H9 (cell line): ENCODE data around the gene FAM53B. TPM values are rescaled to one million over a fixed set of nuclear protein-coding genes. Genes with fewer than 3 reads are reported as not detected.

Experiments used
- DNase-seq: peaks from one replicate; pipeline ENCODE4 v3.0.0-alpha.2; 2017
- H2AFZ ChIP-seq: one replicate; pipeline ENCODE4 v1.6.1; 2013; ENCODE audit warnings: mild to moderate bottlenecking, low read length, control low read depth, moderate library complexity
- H2AK5ac ChIP-seq: 2 replicates; pipeline ENCODE4 v1.6.1; 2013; ENCODE audit warnings: low read length, control low read depth, mixed read lengths; ENCODE audit not compliant: insufficient read length
- H2BK120ac ChIP-seq: one replicate; pipeline ENCODE4 v1.6.1; 2013; ENCODE audit warnings: low read depth, mild to moderate bottlenecking, low read length, control low read depth, inconsistent platforms; ENCODE audit not compliant: poor library complexity, severe bottlenecking
- H2BK12ac ChIP-seq: 2 replicates; pipeline ENCODE4 v1.6.1; 2013; ENCODE audit warnings: low read length, control low read depth, mixed read lengths, low read depth; ENCODE audit not compliant: insufficient read length
- H2BK15ac ChIP-seq: 2 replicates; pipeline ENCODE4 v1.6.1; 2013; ENCODE audit warnings: low read depth, low read length, control low read depth
- H2BK20ac ChIP-seq: one replicate; pipeline ENCODE4 v1.6.1; 2013; ENCODE audit warnings: low read depth, mild to moderate bottlenecking, low read length, control low read depth, inconsistent platforms; ENCODE audit not compliant: poor library complexity, severe bottlenecking
- H2BK5ac ChIP-seq: 2 replicates; pipeline ENCODE4 v1.6.1; 2013; ENCODE audit warnings: low read length, control low read depth, mixed read lengths; ENCODE audit not compliant: insufficient read length
- H3K14ac ChIP-seq: 2 replicates; pipeline ENCODE4 v1.6.1; 2013; ENCODE audit warnings: low read length, control low read depth; ENCODE audit not compliant: insufficient read depth
- H3K18ac ChIP-seq: 2 replicates; pipeline ENCODE4 v1.6.1; 2013; ENCODE audit warnings: low read depth, mild to moderate bottlenecking, mixed read lengths, low read length, control low read depth; ENCODE audit not compliant: insufficient read length
- H3K23ac ChIP-seq: 2 replicates; pipeline ENCODE4 v1.6.1; 2013; ENCODE audit warnings: low read length, control low read depth, mixed read lengths, low read depth; ENCODE audit not compliant: insufficient read length
- H3K23me2 ChIP-seq: 2 replicates; pipeline ENCODE4 v1.6.1; 2013; ENCODE audit warnings: low read depth, mild to moderate bottlenecking, mixed read lengths, low read length, control low read depth; ENCODE audit not compliant: insufficient read length, poor library complexity, severe bottlenecking
- H3K27ac ChIP-seq: 2 replicates; pipeline ENCODE4 v1.5.1; 2013; ENCODE audit warnings: low read length, control low read depth, mixed read lengths, low read depth; ENCODE audit not compliant: insufficient read length
- H3K27me3 ChIP-seq: 2 replicates; pipeline ENCODE4 v1.6.1; 2013; ENCODE audit warnings: low read length, control low read depth, inconsistent platforms; ENCODE audit not compliant: insufficient read depth
- H3K4ac ChIP-seq: 2 replicates; pipeline ENCODE4 v1.6.1; 2013; ENCODE audit warnings: low read depth, mild to moderate bottlenecking, control low read depth, inconsistent platforms, low read length, moderate library complexity
- H3K4me1 ChIP-seq: 2 replicates; pipeline ENCODE4 v1.6.1; 2013; ENCODE audit warnings: low read length, control low read depth, inconsistent platforms; ENCODE audit not compliant: insufficient read depth
- H3K4me2 ChIP-seq: 2 replicates; pipeline ENCODE4 v1.6.1; 2013; ENCODE audit warnings: low read length, control low read depth, mixed read lengths; ENCODE audit not compliant: insufficient read length, insufficient read depth
- H3K56ac ChIP-seq: 2 replicates; pipeline ENCODE4 v1.6.1; 2013; ENCODE audit warnings: low read depth, mild to moderate bottlenecking, mixed read lengths, low read length, control low read depth; ENCODE audit not compliant: insufficient read length
- H3K79me1 ChIP-seq: 2 replicates; pipeline ENCODE4 v1.6.1; 2013; ENCODE audit warnings: low read depth, mild to moderate bottlenecking, moderate library complexity, low read length, control low read depth, inconsistent platforms; ENCODE audit not compliant: insufficient read depth, poor library complexity, severe bottlenecking
- H3K79me2 ChIP-seq: 2 replicates; pipeline ENCODE4 v1.6.1; 2013; ENCODE audit warnings: low read length, control low read depth, inconsistent platforms; ENCODE audit not compliant: insufficient read depth
- H3K9ac ChIP-seq: 2 replicates; pipeline ENCODE4 v1.6.1; 2013; ENCODE audit warnings: low read length, control low read depth, mixed read lengths; ENCODE audit not compliant: insufficient read length; ENCODE audit errors: extremely low read depth
- H3K9me3 ChIP-seq: one replicate; pipeline ENCODE4 v1.6.1; 2013; ENCODE audit warnings: low read depth, low read length, inconsistent platforms; ENCODE audit not compliant: control insufficient read depth
- H3T11ph ChIP-seq: one replicate; pipeline ENCODE4 v1.6.1; 2013; ENCODE audit warnings: mild to moderate bottlenecking, low read length, control low read depth, inconsistent platforms
- H4K20me1 ChIP-seq: one replicate; pipeline ENCODE4 v1.6.1; 2013; ENCODE audit not compliant: control insufficient read depth, insufficient read length, insufficient read depth
- H4K5ac ChIP-seq: 2 replicates; pipeline ENCODE4 v1.6.1; 2013; ENCODE audit warnings: low read depth, mild to moderate bottlenecking, mixed read lengths, low read length, control low read depth; ENCODE audit not compliant: insufficient read length
- H4K8ac ChIP-seq: replicated peaks from 2 replicates; pipeline ENCODE4 v1.6.1; 2013; ENCODE audit warnings: low read length, control low read depth, mixed read lengths, low read depth; ENCODE audit not compliant: insufficient read length
- H4K91ac ChIP-seq: 2 replicates; pipeline ENCODE4 v1.6.1; 2013; ENCODE audit warnings: low read depth, mild to moderate bottlenecking, moderate library complexity, mixed read lengths, low read length, control low read depth; ENCODE audit not compliant: insufficient read length
- H3K27ac Mint-ChIP-seq, 3 experiments: 2 replicates in 2 of 3; 3 replicates in 1 of 3; pipeline ENCODE4 v1.8.0; 2020 to 2021; ENCODE audit warnings: mixed read lengths in 3 of 3, mild to moderate bottlenecking in 1 of 3, moderate library complexity in 1 of 3
- H3K27me3 Mint-ChIP-seq: 2 replicates; pipeline ENCODE4 v1.8.0; 2021; ENCODE audit warnings: low read depth, mild to moderate bottlenecking, moderate library complexity, mixed read lengths
- H3K36me3 Mint-ChIP-seq, 3 experiments: 2 replicates in 2 of 3; 3 replicates in 1 of 3; pipeline ENCODE4 v1.8.0; 2020 to 2021; ENCODE audit warnings: low read depth in 3 of 3, mixed read lengths in 3 of 3; ENCODE audit not compliant: insufficient read depth in 1 of 3
- H3K4me1 Mint-ChIP-seq, 2 experiments: 2 replicates each; pipeline ENCODE4 v1.8.0; 2020; ENCODE audit warnings: mixed read lengths in 2 of 2
- H3K4me3 Mint-ChIP-seq, 2 experiments: 2 replicates in 1 of 2; 3 replicates in 1 of 2; pipeline ENCODE4 v1.8.0; 2020 to 2021; ENCODE audit warnings: mild to moderate bottlenecking in 2 of 2, mixed read lengths in 2 of 2, moderate library complexity in 1 of 2
- H3K9me3 Mint-ChIP-seq, 2 experiments: 2 replicates in 1 of 2; 3 replicates in 1 of 2; pipeline ENCODE4 v1.8.0; 2020; ENCODE audit warnings: mild to moderate bottlenecking in 2 of 2, mixed read lengths in 2 of 2, moderate library complexity in 1 of 2
- WGBS: extraction: QIAGEN DNeasy Blood & Tissue Kit; methylation state at CpG from one replicate; pipeline ENCODE4 v1.1.7; 2013; ENCODE audit warnings: missing lambda C conversion rate, low lambda C conversion rate, mixed read lengths; ENCODE audit not compliant: insufficient read length; ENCODE audit errors: extremely low coverage; 5-methylcytosine and 5-hydroxymethylcytosine counted together
- total RNA-seq: library from RNA; stranded (reverse); gene quantifications from 2 replicates; pipeline ENCODE4 v1.2.1, GENCODE V29; 2021
- TF ChIP-seq, protein P1 (sequence below): fragments of 200-600 bp; sonication (generic); conservative IDR thresholded peaks from 3 replicates; pipeline ENCODE4 v1.8.0; 2021; ENCODE audit warnings: antibody characterized with exemption, mild to moderate bottlenecking

The FAM53B gene
- total RNA-seq, 1 experiment from 2014 or later, result 11.5 TPM

DNA sequence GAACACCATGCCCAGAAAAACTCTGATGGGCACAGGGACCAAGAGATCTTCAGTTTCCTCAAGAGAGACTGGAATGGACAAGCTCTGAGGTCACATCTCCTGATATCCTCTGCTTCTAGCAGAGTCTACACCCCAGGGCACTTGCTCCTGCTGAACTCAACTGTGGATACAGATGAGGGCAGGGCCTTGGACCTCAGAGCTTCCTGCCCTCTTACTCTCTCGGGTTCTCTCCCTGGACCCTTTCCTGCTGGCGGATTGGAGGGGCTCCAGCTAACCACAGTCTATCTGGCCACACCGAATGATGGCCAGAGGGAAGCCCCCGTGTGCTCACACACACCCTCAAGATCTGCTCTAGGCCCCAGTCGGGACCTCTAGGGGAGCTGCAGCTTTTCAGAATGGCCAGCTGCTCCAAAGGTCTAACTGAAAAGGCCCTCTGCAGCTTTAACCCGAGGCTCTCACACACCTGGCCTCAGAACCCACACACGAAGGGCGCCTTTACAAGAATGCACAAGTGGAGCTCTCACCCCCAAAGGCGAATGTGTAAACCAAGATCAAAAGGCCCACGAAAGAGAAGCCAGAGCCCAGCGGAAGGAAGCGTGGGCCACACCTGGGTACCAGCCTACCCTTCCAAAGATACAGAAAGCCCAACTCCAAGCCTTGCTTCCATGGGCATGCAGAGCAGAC lies 65.5 kb downstream of the FAM53B start:
- no peak for DNase-seq
- H2AK5ac ChIP-seq, result no peak overlapping the region
- no peaks in the 10 kb centered on the region for H3K9me3 Mint-ChIP-seq
- H3K27ac ChIP-seq, result no peak overlapping the region
- no peak overlapping the region for H4K5ac ChIP-seq
- peaks cover 13 to 14% of the 10 kb centered on the region in 2 experiments for H3K4me1 Mint-ChIP-seq
- no peak overlapping the region for H2BK15ac ChIP-seq
- H2BK12ac ChIP-seq, result no peak overlapping the region
- no peak overlapping the region for H3T11ph ChIP-seq
- no peaks in the 10 kb centered on the region for H3K79me2 ChIP-seq
- TF ChIP-seq, protein P1, sequence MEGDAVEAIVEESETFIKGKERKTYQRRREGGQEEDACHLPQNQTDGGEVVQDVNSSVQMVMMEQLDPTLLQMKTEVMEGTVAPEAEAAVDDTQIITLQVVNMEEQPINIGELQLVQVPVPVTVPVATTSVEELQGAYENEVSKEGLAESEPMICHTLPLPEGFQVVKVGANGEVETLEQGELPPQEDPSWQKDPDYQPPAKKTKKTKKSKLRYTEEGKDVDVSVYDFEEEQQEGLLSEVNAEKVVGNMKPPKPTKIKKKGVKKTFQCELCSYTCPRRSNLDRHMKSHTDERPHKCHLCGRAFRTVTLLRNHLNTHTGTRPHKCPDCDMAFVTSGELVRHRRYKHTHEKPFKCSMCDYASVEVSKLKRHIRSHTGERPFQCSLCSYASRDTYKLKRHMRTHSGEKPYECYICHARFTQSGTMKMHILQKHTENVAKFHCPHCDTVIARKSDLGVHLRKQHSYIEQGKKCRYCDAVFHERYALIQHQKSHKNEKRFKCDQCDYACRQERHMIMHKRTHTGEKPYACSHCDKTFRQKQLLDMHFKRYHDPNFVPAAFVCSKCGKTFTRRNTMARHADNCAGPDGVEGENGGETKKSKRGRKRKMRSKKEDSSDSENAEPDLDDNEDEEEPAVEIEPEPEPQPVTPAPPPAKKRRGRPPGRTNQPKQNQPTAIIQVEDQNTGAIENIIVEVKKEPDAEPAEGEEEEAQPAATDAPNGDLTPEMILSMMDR, result no peak
- no CpG with 5 or more reads among the region's 12 CpGs for WGBS
- H3K14ac ChIP-seq, result no peak overlapping the region; the same call in 1 of the 2 replicates
- no peak overlapping the region for H3K18ac ChIP-seq
- no peaks in the 10 kb centered on the region for H3K4me1 ChIP-seq
- H3K9ac ChIP-seq, result no peak overlapping the region
- no peak overlapping the region for H4K91ac ChIP-seq
- H3K9me3 ChIP-seq, result no peaks in the 10 kb centered on the region
- H2AFZ ChIP-seq, result no peak overlapping the region
- H3K27me3 ChIP-seq, result no peaks in the 10 kb centered on the region
- no peaks in the 10 kb centered on the region for H3K27me3 Mint-ChIP-seq
- no peaks in the 10 kb centered on the region for H3K23me2 ChIP-seq
- H3K36me3 Mint-ChIP-seq, result peaks cover 5 to 15% (median 5%) of the 10 kb centered on the region in 3 experiments; a peak in 6 of 7 replicates
- H3K56ac ChIP-seq, result no peak overlapping the region
- 0 out of 7 replicates have a peak overlapping the region, but pooled peaks have one; percentile 20 to 64 (median 47) for H3K27ac Mint-ChIP-seq
- H3K23ac ChIP-seq, result no peak overlapping the region
- H2BK20ac ChIP-seq, result no peak overlapping the region
- H4K8ac ChIP-seq, result no peak overlapping the region
- no peak overlapping the region for H2BK120ac ChIP-seq
- no peak overlapping the region for H2BK5ac ChIP-seq
- H3K4me3 Mint-ChIP-seq, result no peak overlapping the region
- no peaks in the 10 kb centered on the region for H3K79me1 ChIP-seq
- H3K4ac ChIP-seq, result no peak overlapping the region
- no peaks in the 10 kb centered on the region for H4K20me1 ChIP-seq
- H3K4me2 ChIP-seq, result no peak overlapping the region
